Measurements from ENCODE around the gene SIRT6. TPM values are rescaled to one million over a fixed set of nuclear protein-coding genes. Genes with fewer than 3 reads are reported as not detected.
"Not testable (repeated sequence)": the region's sequence is repeated elsewhere in the genome, so short reads cannot be mapped to it uniquely, and the experiment has no call there.

Gene SIRT6
- total RNA-seq, 1 donor from 2014 or later, result 9.3 TPM

DNA sequence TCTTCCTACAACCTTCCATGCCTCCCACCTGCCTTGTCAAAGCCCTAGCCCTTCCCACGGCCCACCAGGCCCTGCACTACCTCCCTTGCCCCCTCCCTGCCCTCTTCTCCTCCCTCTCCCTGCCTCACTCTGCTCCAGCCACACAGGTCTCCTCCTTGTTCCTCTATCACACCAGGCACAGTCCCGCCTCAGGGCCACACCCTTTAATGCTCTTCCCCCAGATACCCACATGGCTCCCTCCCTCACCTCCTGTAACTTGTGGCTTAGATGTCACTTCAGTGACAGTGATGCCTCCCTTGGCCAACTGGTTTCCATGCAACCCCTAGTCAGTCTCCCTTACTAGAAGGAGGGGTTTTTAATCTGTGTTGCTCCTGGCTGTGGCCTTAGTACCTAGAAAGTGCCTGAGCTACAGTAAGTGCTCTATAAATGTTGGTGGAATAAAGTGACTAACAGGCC, 1.3 kb downstream of the SIRT6 start:
- ATAC-seq (no peak), DNase-seq (no peak)
- intact Hi-C loops (cut with micrococcal nuclease), result no loop called here

DNA sequence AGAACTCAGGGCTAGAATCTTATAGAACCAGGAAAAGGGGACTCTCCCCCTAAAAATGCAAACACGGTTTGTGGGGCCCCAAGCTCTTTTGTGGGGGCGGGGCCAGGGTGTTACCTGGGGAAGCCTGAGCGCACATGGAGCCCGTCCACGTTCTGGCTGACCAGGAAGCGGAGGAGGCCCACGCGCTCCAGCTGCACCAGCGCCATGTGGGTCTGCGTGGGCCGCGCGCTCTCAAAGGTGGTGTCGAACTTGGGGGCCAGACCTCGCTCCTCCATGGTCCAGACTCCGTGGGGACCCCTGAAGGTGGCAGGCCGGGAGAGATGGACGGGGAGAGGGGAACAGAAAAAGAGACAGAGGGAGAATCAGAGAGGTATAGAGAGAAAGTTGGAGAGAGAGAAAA, 3.4 kb downstream of the SIRT6 start:
- ATAC-seq, result no peak
- DNase-seq, result no peak
- intact Hi-C loops (cut with micrococcal nuclease), result no loop called here

DNA sequence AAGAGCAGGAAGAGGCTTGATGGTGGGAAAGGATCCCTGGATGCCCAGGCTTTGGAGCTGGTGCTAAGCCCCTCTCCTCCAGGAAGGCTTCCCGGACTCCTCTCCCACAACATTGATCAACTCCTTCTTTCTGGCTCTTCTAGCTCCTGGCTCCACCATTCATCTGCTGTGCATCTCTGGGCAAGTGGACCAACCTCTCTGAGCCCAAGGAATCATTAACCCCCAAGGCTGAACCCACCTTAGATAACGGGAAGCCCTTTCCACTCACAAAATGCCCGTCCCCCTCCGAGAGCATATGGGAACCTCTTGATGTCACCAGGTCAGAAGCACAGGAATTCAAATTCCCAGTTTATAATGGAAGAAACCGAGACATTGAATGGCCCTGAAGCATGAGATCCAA, 5.2 kb downstream of the SIRT6 start:
- intact Hi-C loops (cut with micrococcal nuclease), result no loop called here
- DNase-seq, result no peak
- no peak for ATAC-seq

DNA sequence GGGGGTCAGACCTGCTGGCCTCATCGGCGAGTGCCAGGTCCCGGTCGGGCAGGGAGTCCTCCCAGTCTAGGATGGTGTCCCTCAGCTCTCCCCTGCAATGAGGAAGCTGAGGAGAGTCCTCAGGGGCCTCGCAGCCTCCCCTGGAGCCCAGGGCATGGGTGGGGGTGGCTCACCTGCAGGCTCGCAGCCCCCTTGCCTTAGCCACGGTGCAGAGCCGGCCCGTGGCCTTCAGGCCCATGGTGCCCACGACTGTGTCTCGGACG, 6.8 kb downstream of the SIRT6 start:
- no peak for ATAC-seq

DNA sequence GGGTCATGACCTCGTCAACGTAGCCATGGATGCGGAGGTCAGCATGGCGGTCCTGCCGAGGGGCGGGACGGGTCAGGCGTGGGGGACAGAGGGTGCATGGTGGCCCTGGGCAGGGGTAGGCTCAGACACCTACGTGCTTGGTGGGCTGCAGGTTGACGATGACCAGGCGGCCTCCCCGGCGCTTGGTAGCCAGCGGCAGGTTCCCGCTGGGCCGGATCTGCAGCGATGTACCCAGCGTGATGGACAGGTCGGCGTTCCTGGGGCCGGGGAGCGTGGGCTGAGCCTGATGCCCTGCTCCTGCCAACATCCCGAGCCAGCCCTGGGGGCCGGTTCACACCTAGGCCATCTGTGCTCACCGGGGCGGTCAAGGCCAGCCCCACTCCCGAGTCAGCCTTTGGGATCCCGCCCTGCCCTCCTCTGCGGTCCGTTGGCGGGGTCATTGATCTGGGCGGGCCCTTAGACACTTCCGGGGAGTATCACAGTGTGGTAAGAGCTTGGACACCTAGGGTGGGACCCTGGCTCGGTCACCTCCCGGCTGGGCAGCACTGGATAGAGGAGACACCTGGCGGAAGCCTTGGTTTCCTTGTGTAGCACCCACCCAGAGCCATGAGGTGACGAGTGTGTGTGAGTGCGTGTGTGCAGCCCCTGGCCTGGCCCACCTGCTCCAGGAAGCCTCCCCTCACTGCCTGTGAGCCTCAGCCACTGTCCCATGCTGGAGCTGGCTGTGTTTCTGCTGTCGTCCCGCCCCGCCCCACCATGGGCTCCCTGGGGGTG, 7.3 kb downstream of the SIRT6 start:
- intact Hi-C loops (cut with micrococcal nuclease), result no loop called here
- ATAC-seq, result no peak

More for the DNA sequence above, 6.8 kb downstream of the SIRT6 start:
- intact Hi-C loops (cut with micrococcal nuclease), result no loop called here
- no peak for DNase-seq

DNA sequence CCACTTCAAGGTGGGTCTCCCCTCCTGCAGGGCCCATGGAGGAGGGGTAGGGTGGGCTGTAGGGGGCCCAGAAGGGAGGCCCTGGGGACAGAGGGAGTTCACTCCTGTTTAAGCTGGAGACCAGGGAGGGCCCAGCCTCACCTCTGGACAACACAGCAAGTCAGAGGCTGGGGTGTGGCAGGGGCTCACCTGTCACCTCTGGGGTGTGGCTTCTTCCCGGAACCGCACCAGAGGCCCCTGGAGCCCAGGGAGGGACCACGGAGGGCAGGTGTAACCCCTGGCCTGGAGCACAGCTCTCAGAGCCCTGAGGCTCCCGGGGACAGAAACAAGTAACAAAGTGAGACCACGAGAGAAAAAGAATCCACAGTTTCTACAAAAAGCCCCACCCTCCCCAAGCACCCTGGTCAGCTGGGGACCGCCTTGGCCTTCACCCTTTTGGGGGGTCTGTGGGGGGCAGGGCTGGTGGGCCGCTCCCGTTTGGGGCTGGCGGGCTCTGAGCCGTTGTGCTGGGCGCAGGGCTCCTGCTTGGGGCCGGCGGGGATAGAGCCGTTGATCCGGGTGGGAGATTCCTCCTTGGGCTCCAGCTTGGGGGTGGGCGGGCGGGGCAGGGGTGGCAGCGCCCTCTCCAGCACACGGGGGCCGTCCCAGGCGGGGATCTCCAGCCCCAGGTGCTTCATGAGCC, 8.0 kb downstream of the SIRT6 start:
- ATAC-seq (no peak), DNase-seq (no peak)
- intact Hi-C loops (cut with micrococcal nuclease), result no loop called here

More for the DNA sequence above, 7.3 kb downstream of the SIRT6 start:
- DNase-seq, result no peak

DNA sequence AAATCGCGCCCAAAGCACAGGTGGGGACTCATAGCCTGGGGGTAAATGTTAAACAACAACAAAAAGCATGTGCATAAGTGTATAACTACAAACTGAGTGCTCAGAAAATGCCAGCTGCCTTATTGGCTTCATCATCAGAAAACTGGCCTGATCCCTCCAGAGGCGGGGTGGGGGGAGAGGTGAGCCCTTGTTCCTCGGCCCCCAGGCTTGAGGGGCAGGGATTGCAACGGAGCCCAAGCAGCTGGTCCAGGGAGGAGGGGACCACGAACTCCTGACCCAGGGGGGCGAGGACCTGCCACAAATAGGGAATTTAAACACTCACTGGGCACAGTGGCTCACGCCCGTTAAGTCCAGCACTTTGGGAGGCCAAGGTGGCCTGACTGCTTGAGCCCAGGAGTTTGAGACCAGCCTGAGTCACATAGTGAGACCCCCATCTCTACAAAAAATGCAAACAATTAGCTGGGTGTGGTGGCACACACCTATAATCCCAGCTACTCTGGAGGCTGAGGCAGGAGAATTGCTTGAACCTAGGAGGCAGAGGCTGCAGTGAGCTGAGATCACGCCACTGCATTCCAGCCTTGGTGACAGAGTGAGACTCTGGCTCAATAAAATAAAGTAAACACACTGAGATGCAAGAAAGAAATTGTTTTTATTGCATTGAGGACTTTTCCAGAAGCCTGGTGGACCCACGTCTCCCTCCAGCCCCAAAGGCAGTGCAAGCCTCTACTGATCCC, 8.7 kb downstream of the SIRT6 start:
- intact Hi-C loops (cut with micrococcal nuclease), result no loop called here
- DNase-seq (no peak), ATAC-seq (no peak)

DNA sequence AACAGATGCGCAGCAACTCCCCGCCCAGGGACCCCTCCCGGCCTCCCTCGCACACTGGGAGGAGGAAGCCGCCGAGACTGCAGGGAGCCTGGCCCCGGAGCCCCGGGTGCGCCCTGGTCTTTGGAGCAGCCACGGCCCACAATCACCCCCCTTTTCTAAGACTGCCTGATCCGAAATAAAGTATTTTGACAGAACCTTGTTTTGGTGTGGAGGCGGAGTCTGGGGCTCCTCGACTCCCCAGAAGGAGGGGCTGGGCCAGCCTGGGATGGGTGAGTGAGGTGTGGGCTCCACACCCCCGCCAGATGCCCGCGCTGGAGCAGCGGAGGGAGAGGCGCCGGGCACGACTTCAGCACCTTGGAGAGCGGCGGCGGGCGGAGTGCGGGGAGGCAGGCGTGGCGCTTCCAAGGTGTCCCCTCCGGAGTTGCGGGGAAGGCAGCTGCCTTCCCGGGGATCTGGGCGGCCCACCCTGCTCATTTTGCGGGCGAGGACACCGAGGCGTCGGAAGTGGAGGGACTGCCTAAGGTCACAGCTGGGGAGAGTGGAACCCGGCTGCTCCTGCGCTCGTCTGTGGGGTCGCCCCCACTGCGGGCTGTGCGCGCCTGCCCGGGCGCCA, 9.4 kb downstream of the SIRT6 start:
- intact Hi-C loops (cut with micrococcal nuclease), result no loop called here
- DNase-seq (peak; percentile 78), ATAC-seq (peak; percentile 83)

DNA sequence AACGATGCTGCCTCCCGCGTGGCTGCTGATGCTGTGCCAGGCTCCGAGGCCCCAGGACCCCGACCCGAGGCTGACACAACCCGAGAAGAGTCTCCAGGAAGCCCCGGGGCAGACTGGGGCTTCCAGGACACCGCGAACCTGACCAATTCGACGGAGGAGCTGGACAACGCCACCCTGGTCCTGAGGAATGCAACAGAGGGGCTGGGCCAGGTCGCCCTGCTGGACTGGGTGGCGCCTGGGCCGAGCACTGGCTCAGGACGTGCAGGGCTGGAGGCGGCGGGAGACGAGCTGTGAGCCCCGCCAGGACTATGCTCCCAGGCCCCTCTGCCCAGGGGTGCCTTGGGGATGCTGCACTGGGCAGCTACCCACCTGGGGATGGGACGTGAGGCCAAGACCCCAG, 10.7 kb downstream of the SIRT6 start:
- no peak for ATAC-seq
- DNase-seq, result no peak
- intact Hi-C loops (cut with micrococcal nuclease), result no loop called here

DNA sequence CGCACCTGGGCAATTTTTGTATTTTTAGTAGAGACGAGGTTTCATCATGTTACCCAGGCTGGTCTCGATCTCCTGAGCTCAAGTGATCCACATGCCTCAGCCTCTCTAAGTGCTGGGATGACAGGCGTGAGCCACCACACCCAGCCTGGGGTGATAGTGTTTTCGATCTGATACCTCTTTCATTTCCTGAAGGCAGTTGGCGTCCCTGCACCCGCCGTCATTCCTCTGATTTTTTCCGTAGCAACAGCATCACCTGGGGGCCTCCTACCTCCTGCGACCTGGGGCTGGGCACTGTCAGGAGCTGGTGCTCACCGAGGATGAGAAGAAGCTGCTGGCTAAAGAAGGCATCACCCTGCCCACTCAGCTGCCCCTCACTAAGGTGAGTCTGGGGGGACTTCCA, 18.1 kb downstream of the SIRT6 start:
- ATAC-seq (no peak), DNase-seq (no peak)
- intact Hi-C loops (cut with micrococcal nuclease), result no loop called here

DNA sequence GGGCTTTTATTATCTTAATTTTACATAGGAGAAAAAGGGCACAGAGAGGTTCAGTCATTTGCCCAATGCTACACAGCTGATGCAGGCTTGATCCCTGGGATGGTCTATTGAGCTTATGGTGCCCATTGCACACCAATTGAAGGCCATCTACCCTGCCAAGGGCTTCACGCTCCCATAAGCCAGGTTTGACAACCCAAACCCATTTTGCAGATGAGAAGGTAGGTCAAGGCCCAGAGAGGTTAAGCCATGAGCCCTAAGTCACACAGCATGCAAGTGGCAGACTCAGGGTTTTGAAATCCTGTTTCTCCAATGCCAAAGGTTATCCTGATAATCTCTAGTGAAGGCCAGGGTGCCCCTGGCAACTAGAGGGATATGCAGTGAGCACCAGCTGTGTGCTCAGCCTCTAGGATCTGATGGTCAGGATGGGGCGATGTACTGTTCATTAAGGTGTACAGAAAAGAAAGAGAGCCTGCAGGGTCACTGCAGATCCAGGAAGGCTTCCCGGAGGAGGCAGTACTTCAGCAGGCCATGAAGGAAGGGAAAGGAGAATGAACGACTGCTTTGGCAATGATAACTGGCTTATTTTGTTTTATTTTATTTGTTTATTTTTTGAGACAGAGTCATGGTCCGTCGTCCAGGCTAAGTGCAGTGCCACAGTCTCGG, 20.8 kb downstream of the SIRT6 start:
- no peak for ATAC-seq
- DNase-seq, result no peak
- intact Hi-C loops (cut with micrococcal nuclease), result no loop called here

DNA sequence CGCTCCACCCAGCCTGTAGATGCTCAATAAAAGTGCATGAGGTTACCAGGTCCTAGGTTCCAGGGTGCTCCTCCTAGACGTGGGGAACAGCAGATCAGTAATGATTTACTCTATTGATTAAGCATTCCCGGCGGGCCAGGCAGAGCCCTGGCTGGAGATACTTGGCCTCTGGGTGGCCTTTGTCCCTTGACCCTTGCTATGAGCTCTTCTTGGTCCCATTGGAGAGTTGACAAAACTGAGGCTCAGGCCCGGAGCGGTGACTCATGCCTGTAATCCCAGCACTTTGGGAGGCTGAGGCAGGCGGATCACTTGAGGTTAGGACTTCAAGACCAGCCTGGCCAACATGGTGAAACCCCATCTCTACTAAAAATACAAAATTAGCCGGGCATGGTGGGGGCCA, 24.4 kb downstream of the SIRT6 start:
- DNase-seq; intact Hi-C loops (cut with micrococcal nuclease); ATAC-seq: not testable (repeated sequence)

DNA sequence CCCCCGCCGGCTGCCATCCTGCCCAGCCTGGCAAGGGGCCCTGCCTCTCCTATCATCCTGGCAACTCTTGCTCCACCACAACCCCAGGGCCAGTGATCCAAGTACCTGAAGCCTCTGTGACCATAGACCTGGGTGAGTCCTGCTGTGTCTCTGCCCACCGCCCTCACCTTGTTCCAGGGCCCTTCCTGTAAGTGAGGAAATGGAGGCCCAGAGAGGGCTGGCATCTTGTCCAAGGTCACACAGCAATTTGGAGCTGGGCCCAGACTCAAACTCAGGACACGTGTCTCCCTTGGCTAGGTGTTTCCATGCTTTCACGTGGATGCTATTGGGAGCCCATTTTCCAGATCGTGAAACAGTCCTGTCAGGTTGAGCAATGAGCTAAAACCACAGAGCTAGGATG, 25.2 kb downstream of the SIRT6 start:
- intact Hi-C loops (cut with micrococcal nuclease), result no loop called here

DNA sequence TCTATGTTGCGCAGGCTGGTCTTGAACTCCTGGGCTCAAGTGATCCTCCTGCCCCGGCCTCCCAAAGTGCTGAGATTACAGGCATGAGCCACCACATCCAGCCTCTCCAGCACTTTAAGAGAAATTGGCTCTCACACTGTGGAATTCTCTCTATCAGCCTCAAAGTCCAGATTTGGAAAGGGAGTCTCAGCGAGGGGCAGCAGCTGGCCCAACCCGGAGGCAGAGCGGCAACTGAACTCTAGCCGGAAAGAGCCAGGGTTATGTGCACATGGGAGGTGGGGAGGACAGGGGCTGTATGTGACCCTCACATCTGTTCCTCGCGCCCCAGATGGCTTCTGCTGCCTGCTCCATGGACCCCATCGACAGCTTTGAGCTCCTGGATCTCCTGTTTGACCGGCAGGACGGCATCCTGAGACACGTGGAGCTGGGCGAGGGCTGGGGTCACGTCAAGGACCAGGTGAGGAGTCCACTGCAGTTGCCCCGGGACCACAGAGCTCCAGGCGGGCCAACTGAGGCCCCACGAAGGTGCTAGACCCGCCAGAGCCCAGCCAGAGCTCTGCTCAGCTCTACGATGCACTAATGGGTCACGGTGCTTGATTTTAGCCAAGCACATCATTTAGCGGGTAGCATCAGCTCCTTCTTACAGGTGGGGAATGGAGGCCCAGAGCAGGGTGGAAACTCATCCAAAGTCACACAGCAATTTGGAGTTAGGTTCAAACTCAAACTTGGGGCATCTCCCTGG, 27.6 kb downstream of the SIRT6 start:
- ATAC-seq, result no peak
- intact Hi-C loops (cut with micrococcal nuclease), result no loop called here
- DNase-seq, result no peak

More for the DNA sequence above, 25.2 kb downstream of the SIRT6 start:
- no peak for ATAC-seq
- DNase-seq, result no peak

DNA sequence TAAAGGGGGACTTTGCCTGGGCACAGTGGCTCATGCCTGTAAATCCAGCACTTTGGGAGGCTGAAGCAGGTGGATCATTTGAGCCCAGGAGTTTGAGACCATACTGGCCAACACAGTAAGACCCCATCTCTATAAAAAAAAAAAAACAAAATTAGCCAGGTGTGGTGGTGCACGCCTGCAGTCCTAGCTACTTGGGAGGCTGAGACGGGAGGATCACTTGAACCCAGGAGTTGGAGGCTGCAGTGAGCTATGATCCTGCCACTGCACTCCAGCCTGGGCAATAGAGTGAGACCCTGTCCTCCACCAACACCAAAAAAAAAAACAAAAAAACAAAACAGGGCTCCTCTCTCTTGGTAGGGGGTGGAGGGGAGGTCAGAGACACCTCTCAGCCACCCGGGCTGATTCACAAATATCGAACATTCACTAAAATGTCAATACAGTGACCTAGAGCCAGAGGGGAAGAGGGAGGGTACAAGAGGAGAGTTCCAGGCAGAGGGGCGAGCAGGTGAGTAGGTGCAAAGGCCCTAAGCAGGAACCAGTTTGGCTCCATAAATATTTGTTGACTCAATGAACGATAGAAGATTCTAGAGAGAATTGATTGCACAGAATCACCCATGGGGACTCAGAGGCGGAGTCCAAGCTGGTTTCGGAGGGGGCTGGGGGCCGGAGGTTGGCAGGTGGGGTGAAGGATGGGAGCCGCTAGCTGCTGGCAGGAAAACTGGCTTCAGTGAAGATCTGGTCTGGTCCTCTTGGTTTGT, 29.9 kb downstream of the SIRT6 start:
- no peak for ATAC-seq
- intact Hi-C loops (cut with micrococcal nuclease), result no loop called here
- no peak for DNase-seq

DNA sequence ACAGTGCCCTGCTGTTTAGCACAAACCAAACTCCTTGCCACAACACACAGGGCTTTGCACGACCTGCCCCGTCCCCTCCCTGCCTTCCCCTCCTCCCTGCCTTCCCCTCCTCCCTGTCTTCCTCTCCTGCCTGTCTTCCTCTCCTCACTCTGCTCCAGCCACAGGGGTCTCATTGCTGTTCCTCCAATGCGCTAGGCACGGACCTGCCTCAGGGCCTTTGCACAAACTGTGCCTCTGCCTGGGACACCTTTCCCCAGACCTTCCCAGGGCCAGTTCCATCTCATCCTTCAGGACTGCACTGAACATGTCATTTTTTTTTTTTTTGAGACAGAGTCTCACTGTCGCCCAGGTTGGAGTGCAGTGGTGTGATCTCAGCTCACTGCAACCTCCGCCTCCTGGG, 30.7 kb downstream of the SIRT6 start:
- ATAC-seq (no peak), DNase-seq (no peak)
- intact Hi-C loops (cut with micrococcal nuclease), result no loop called here

DNA sequence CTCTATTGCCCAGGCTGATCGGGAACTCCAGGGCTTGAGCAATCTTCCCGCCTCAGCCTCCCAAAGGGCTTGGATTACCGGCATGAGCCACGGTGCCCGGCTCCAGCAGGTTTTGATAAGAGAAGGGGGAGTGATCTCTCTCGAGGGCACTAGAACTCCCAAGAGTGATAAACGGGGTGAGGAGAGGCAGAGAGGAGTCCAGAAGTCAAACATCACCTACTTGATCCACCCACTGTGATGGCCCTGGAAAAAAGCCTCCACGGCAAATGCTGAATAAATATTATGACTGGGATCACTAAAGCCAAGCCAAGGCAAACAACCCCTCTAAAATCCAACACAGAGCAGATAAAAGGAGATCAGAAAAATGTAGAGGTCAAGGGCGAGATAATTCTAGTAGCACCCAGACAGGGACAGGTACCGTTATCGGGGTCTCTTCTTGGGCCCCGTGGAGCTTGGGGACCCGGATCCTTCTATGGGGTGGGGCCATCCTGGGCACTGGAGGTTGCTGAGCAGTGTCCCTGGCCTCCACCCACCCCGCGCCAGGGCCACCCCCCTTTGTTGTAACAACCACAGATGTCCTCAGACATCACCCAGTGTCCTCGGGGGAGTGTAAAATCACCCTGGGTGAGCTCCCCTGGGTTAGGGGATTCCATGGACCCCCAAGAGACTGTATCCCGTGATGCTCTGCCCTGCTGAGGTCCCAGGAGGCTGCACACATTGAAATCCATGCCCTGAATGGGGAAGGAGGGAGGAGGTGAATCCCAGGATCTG, 32.7 kb downstream of the SIRT6 start:
- intact Hi-C loops (cut with micrococcal nuclease), result no loop called here
- DNase-seq, result no peak
- no peak for ATAC-seq

Data from left ventricle myocardium superior (tissue), 1 donor.